Measurements from ENCODE around the gene DRD4. TPM values are rescaled to one million over a fixed set of nuclear protein-coding genes. Genes with fewer than 3 reads are reported as not detected.

The DRD4 gene
- not detected in 2 replicates for total RNA-seq (ENCODE audit: low replicate concordance)

DNA sequence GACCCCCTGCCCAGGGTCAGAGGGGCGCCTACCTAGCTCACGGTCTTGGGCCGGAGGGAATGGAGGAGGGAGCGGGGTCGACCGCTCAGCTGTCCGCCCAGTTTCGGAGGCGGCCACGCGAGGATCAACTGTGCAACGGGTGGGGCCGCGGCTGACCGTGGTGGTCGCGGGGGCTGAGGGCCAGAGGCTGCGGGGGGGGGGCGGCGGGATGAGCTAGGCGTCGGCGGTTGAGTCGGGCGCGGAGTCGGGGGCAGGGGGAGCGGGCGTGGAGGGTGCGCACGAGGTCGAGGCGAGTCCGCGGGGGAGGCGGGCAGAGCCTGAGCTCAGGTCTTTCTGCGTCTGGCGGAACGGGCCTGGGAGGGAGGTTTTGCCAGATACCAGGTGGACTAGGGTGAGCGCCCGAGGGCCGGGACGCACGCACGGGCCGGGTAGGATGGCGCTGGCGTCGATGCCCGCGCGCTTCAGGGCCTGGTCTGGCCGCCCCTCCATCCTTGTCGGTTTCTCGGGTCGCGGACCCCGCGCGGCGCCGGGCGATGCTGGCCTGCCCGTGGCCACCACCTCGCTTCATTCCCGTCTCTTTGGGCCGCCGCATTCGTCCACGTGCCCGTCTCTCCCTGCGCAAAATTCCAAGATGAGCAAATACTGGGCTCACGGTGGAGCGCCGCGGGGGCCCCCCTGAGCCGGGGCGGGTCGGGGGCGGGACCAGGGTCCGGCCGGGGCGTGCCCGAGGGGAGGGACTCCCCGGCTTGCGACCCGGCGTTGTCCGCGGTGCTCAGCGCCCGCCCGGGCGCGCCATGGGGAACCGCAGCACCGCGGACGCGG, at the start of gene DRD4:
TSS of gene DRD4 (plus strand) at position 759 of the 822 bp plus-strand sequence. CDS start at position 795, 36 bp downstream.

GRCh38 chr11:615504-616319, 21.4 kb upstream of the DRD4 start, which contains the start of gene IRF7:
TSS of gene IRF7 (minus strand) at chr11:615950. CDS start at chr11:615364, 586 bp downstream.

GRCh38 chr11:624705-625635, 12.1 kb upstream of the DRD4 start, which contains the start of gene CDHR5:
TSS of gene CDHR5 (minus strand) at chr11:624955. CDS start at chr11:624902, 53 bp downstream.

DNA sequence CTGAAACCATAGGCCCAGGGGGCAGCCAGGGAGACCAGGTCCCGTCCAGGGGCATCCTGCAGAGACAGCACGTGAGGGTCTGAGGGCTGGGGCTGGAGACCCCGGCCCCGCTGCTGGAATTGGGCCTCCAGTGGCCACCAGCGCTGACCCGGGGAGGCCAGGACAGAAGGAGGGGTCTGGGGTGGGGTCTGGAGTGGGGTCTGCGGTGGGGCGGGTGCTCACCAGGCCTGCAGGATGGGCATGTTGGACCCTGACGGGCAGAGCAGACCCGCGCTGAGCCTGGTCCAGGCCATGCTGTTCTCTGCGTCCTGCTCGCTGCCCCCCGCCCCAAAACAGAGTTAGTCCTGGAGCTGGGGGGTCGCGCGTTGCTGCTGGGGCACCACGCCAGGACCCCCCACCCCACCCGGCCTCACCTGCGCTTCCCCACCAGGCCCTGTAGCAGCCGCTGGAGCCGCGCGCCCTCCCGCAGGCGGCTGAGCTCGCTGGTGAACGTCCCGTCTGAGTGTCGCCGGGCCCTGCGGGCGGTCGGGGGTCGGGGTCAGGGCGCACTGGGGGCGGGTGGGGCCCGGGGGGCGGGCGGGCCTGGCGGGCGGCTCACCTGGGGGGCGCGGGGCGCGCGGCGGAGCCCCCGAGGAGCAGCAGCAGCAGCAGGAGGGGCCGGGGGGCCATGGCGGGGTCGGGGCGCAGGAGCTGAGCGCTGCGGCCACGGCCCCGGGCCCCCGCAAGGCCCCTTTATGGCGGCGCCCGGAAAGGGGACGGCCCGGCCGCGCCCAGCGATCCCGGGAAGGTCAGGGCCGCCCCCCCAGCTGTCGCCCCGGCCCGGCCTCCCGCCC, 10.4 kb upstream of the DRD4 start, which contains the start of gene SCT:
TSS of gene SCT (minus strand) at position 707 of the 833 bp plus-strand sequence. CDS start at position 669, 38 bp downstream.

Other genes with a start within 250 kb of the DRD4 start
- gene PKP3, start 243.1 kb upstream of the DRD4 start, total RNA-seq (ENCODE audit: low replicate concordance): 0.12 and 0.60 TPM in 2 replicates
- 5.7 and 17.8 TPM in 2 replicates for gene SIGIRR, start 222.3 kb upstream of the DRD4 start, total RNA-seq (ENCODE audit: low replicate concordance)
- not detected in 2 replicates for gene ANO9, start 195.3 kb upstream of the DRD4 start, total RNA-seq (ENCODE audit: low replicate concordance)
- 26.9 and 49.1 TPM in 2 replicates for gene PTDSS2, start 187.0 kb upstream of the DRD4 start, total RNA-seq (ENCODE audit: low replicate concordance)
- 372 and 844 TPM in 2 replicates for gene RNH1, start 130.0 kb upstream of the DRD4 start, total RNA-seq (ENCODE audit: low replicate concordance)
- gene HRAS, start 101.7 kb upstream of the DRD4 start, total RNA-seq (ENCODE audit: low replicate concordance): 84.7 and 112 TPM in 2 replicates
- 0.23 TPM in 2 replicates for gene LRRC56, start 99.7 kb upstream of the DRD4 start, total RNA-seq (ENCODE audit: low replicate concordance)
- 0.45 TPM in 1 of 2 replicates, not detected in the other for gene LMNTD2, start 76.5 kb upstream of the DRD4 start, total RNA-seq (ENCODE audit: low replicate concordance)
- gene RASSF7, start 76.3 kb upstream of the DRD4 start, total RNA-seq (ENCODE audit: low replicate concordance): 1.4 and 8.6 TPM in 2 replicates
- 16.6 and 19.2 TPM in 2 replicates for gene PHRF1, start 60.8 kb upstream of the DRD4 start, total RNA-seq (ENCODE audit: low replicate concordance)
- 3.7 and 7.7 TPM in 2 replicates for gene IRF7, start 21.3 kb upstream of the DRD4 start, total RNA-seq (ENCODE audit: low replicate concordance)
- gene CDHR5, start 12.3 kb upstream of the DRD4 start, total RNA-seq (ENCODE audit: low replicate concordance): not detected in 2 replicates
- not detected in 2 replicates for gene SCT, start 10.1 kb upstream of the DRD4 start, total RNA-seq (ENCODE audit: low replicate concordance)
- 29.6 and 31.8 TPM in 2 replicates for gene DEAF1, start 58.0 kb downstream of the DRD4 start, total RNA-seq (ENCODE audit: low replicate concordance)
- 2.9 and 5.7 TPM in 2 replicates for gene TMEM80, start 58.5 kb downstream of the DRD4 start, total RNA-seq (ENCODE audit: low replicate concordance)
- 44.3 and 83.2 TPM in 2 replicates for gene EPS8L2, start 69.0 kb downstream of the DRD4 start, total RNA-seq (ENCODE audit: low replicate concordance)
- 69.4 and 177 TPM in 2 replicates for gene TALDO1, start 110.2 kb downstream of the DRD4 start, total RNA-seq (ENCODE audit: low replicate concordance)
- 17.4 and 20.2 TPM in 2 replicates for gene GATD1, start 140.2 kb downstream of the DRD4 start, total RNA-seq (ENCODE audit: low replicate concordance)
- gene CEND1, start 152.8 kb downstream of the DRD4 start, total RNA-seq (ENCODE audit: low replicate concordance): 0.23 TPM in 1 of 2 replicates, not detected in the other
- 5.1 and 21.5 TPM in 2 replicates for gene SLC25A22, start 161.0 kb downstream of the DRD4 start, total RNA-seq (ENCODE audit: low replicate concordance)
- gene PIDD1, start 168.0 kb downstream of the DRD4 start, total RNA-seq (ENCODE audit: low replicate concordance): 3.4 and 4.0 TPM in 2 replicates
- 397 and 872 TPM in 2 replicates for gene RPLP2, start 172.7 kb downstream of the DRD4 start, total RNA-seq (ENCODE audit: low replicate concordance)
- 17.1 and 21.4 TPM in 2 replicates for gene PNPLA2, start 181.6 kb downstream of the DRD4 start, total RNA-seq (ENCODE audit: low replicate concordance)
- 0.45 and 0.70 TPM in 2 replicates for gene CRACR2B, start 190.7 kb downstream of the DRD4 start, total RNA-seq (ENCODE audit: low replicate concordance)
- gene CD151, start 195.7 kb downstream of the DRD4 start, total RNA-seq (ENCODE audit: low replicate concordance): 669 and 785 TPM in 2 replicates
- gene POLR2L, start 205.3 kb downstream of the DRD4 start, total RNA-seq (ENCODE audit: low replicate concordance): 262 and 474 TPM in 2 replicates
- 102 and 297 TPM in 2 replicates for gene TSPAN4, start 205.6 kb downstream of the DRD4 start, total RNA-seq (ENCODE audit: low replicate concordance)

Data from smooth muscle cell of the coronary artery (primary cell).